ENCODE data around the gene AMH.

Gene AMH

GRCh38 chr19:2219726-2220125 lies 29.4 kb upstream of the AMH start:
- in situ Hi-C loops (cut with MboI; ENCODE audit: low sequenced_read_pairs), result no loop called here

DNA sequence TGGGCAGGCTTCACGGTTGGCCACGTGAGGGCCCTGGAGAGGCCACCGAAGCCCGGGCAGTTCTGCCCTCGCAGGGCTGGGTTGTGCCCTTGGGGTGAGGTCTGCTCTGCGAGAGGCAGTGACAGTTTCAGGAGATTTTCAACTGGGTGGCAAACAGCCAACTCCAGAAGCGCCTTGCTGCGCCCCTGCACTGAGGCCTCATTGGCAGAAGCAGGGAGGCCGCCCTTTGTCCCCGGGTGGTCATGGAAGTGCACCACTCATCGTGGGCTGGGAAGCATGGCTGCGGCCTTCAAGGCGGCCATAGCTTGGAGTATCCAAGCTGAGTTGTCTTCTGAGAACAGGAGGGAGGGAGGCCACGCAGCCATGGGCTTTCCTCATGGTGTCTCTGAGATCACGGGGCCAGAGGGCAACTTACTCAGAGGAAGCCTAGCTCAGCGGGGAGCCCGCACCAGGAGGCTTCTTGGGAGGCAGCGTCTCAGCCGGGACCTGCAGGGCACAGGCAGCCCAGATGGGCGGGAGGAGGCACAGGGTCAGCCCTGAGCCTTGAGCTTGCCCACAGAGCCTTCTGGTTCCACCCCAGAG lies 27.8 kb upstream of the AMH start:
- in situ Hi-C loops (cut with MboI; ENCODE audit: low sequenced_read_pairs), result no loop called here

- in situ Hi-C loops (cut with MboI; ENCODE audit: low sequenced_read_pairs), result no loop called here
Observed at GRCh38 chr19:2221918-2222317, 27.2 kb upstream of the AMH start.

- in situ Hi-C loops (cut with MboI; ENCODE audit: low sequenced_read_pairs), result no loop called here
Observed at GRCh38 chr19:2223391-2223790, 25.7 kb upstream of the AMH start.

DNA sequence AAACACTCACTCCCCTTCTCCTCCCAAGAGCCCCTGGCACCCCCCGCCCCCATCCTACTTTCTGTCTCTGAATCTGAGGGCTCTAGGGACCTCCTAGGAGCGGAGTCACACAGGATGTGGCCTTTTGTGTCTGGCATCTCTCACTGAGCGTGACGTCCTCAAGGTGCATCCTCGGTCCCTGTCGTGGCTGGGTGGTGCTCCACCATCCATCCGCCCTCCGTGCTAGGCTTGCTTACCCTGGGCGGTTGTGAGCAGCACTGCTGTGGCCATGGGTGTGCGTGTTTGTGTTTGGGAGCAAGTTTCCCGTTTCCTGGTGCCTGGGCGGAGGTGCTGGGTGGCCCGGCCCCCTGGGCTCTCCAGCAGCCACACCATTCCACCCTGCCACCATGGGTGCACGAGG lies 25.2 kb upstream of the AMH start:
- in situ Hi-C loops (cut with MboI; ENCODE audit: low sequenced_read_pairs), result no loop called here

DNA sequence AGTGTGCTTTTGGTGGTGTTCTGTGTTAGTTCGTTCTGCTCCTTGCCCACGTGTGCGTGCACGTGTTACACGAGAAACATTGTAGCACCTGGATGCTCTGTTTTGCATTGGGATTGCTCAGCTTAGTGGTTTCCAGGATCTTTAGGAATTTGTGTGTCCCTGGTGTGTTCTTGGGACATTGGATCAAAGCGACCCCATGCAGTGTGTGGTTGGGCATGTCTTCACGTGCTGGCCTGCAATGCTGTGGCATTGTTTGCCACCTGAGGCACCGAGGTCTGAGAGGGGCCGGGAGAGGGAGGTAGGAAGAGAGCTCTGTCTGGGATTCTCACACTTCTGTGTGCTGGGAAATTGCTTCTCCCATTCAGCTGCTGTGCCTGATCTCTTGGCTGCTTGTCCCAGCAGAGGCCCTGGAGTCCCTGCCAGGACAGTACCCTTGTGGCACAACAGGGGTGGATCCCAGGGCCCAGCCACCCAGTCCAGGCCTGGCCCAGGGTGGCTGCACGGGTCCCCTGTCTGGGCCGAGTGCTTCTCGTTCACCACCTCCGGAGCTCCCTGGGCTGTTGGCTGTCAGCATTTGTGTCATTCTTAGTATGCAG lies 24.3 kb upstream of the AMH start:
- in situ Hi-C loops (cut with MboI; ENCODE audit: low sequenced_read_pairs), result no loop called here

DNA sequence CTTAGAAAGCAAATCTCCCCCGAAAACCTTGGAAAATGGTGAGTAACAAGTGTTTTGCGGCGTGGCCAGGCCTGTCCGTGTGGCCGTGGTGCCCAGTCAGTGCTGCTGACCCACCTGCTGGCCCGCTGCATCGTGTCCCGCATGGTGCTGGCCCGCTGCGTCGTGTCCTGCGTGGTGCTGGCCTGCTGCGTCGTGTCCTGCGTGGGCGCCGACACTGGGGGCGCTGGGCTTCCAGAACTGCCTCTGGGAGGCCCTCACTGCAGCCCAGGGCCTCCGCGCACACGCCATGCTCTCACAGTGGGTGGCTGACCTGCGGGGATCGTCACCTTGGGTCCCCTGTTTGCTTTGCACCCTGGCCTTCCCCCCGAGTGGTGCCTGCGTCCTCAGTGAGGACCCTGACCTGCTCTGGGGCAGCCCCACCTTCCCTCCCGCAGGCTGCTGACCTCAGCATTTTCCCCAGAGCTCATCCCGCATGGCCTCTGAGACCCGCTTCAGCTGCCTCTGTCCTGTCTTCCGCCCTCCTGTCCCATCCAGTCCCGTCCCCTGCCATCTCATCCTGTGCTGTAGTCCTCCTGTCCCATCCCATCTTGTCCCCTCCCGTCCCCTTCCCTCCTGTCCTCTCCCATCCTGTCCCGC lies 23.6 kb upstream of the AMH start:
- in situ Hi-C loops (cut with MboI; ENCODE audit: low sequenced_read_pairs), result no loop called here

DNA sequence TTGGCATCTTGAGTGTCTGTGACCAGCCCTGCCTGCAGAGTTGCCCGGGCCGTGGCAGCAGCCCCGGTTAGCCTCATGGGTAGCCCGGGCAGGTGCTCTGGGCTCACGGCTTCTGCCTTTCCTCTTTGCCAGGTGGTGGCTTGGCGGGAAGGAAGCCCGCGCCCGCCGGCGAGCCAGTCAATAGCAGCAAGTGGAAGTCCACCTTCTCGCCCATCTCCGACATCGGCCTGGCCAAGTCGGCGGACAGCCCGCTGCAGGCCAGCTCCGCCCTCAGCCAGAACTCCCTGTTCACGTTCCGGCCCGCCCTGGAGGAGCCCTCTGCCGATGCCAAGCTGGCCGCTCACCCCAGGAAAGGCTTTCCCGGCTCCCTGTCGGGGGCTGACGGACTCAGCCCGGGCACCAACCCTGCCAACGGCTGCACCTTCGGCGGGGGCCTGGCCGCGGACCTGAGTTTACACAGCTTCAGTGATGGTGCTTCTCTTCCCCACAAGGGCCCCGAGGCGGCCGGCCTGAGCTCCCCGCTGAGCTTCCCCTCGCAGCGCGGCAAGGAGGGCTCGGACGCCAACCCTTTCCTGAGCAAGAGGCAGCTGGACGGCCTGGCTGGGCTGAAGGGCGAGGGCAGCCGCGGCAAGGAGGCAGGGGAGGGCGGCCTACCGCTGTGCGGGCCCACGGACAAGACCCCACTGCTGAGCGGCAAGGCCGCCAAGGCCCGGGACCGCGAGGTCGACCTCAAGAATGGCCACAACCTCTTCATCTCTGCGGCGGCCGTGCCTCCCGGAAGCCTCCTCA lies 22.9 kb upstream of the AMH start:
- in situ Hi-C loops (cut with MboI; ENCODE audit: low sequenced_read_pairs), result no loop called here

- in situ Hi-C loops (cut with MboI; ENCODE audit: low sequenced_read_pairs), result no loop called here
Observed at GRCh38 chr19:2226840-2227360, 22.2 kb upstream of the AMH start.

DNA sequence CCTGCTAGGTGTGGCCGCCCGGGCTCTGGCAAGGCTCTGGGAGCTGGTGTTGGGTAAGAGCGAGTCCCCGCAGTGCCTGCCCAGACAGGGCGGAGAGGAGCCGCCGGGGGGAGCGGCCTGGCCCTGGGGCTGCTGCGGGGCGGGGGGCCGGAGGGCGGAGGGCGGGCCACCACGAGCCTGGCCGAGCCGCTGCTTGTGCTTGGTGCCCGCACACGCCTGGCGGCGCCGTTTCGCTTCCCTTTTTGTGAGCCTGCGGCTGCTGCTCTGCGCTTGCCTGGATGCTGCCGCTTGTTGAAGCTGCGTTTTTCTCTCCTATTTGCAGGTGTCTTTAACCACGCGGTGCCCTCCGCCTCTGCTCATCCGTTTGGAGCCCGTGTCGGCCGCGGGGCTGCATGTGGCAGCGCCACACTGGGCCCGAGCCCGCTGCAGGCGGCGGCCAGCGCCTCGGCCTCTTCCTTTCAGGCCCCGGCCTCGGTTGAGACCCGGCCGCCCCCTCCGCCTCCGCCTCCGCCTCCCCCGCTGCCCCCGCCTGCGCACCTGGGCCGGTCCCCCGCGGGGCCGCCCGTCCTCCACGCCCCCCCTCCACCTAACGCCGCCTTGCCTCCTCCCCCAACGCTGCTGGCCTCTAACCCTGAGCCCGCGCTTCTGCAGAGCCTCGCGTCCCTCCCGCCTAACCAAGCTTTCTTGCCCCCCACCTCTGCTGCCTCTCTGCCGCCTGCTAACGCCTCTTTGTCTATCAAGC lies 21.5 kb upstream of the AMH start:
- in situ Hi-C loops (cut with MboI; ENCODE audit: low sequenced_read_pairs), result no loop called here

GRCh38 chr19:2228157-2229030 lies 20.7 kb upstream of the AMH start:
- in situ Hi-C loops (cut with MboI; ENCODE audit: low sequenced_read_pairs), result no loop called here

DNA sequence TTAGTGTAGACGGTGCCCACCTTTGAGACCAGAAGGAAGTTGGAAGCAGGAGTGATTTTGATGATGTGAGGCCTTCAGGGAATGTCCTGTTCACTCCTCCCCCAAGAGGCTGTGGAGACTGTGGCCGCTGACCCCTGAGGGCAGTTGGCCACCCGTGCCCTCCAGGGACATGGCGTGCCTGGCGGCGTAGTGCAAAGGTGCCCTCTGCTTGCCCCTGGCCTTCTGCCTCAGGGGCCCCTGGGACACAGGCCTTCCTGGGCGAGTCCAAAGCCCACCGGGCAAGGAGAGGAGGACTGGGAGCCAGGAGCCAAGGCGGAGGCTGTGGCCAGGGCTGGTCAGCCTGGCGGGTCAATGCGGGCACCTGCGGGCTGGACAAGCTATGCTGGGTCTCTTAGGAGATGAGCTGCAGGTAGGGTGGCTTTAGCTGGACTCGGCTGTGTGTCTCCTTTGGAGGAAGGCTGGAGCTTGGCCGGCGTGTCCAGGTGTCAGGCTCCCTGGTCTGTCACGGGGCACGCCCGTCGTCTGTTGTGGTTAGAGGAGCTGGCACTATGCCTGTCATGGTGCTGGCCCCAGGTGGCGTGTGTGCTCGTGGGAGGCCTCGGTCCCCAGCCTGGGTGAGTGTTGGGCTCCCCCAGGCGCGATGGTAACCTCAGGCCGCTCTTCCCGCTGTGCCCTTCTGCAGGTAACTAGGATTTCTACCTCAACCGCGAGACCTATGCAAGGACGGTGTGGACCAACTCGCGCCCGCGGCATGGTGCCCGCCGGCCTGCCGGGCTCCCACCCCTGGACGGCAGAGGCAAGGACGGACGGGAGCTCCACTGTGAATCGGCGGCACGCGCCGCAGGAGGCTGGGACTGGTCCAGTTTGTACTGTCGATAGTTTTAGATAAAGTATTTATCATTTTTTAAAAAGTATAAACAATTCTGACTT lies 19.8 kb upstream of the AMH start:
- in situ Hi-C loops (cut with MboI; ENCODE audit: low sequenced_read_pairs), result no loop called here

GRCh38 chr19:2230033-2230531 lies 19.0 kb upstream of the AMH start:
- in situ Hi-C loops (cut with MboI; ENCODE audit: low sequenced_read_pairs), result no loop called here

- in situ Hi-C loops (cut with MboI; ENCODE audit: low sequenced_read_pairs), result no loop called here
Observed at GRCh38 chr19:2230807-2231533, 18.2 kb upstream of the AMH start.

- in situ Hi-C loops (cut with MboI; ENCODE audit: low sequenced_read_pairs), result no loop called here
Observed at GRCh38 chr19:2231621-2232221, 17.4 kb upstream of the AMH start.

- in situ Hi-C loops (cut with MboI; ENCODE audit: low sequenced_read_pairs), result no loop called here
Observed at GRCh38 chr19:2232286-2233151, 16.6 kb upstream of the AMH start.
